Activated T-cell treated with anti-CD3 and anti-CD28 coated beads, Interleukin-2, amount 50 U/mL, for 72 hours (primary cell): ENCODE results near the gene IKZF1. TPM values are rescaled to one million over a fixed set of nuclear protein-coding genes. Genes with fewer than 3 reads are reported as not detected.

Experiments used
- ATAC-seq, 2 donors: fragments of 150-1000 bp; cut with Tn5 transposase; replicated peaks in 1 of 2; 2 replicates each; pipeline ENCODE4 v1.10.0; 2021; ENCODE audit warnings: moderate library complexity in 2 of 2, mild to moderate bottlenecking in 1 of 2
- DNase-seq, 2 donors: peaks; one replicate each; pipeline ENCODE4 v3.0.0; 2021 to 2022; ENCODE audit warnings: mixed read lengths in 1 of 2
- H3K27ac Mint-ChIP-seq: one replicate; pipeline ENCODE4 v1.8.0; 2022; ENCODE audit warnings: mild to moderate bottlenecking, moderate library complexity, mixed read lengths
- H3K27me3 Mint-ChIP-seq: one replicate; pipeline ENCODE4 v1.8.0; 2022; ENCODE audit warnings: low read depth, mixed read lengths
- H3K36me3 Mint-ChIP-seq, 2 donors: one replicate each; pipeline ENCODE4 v1.8.0; 2022; ENCODE audit warnings: mixed read lengths in 2 of 2, mild to moderate bottlenecking in 1 of 2; ENCODE audit not compliant: insufficient read depth in 2 of 2
- H3K4me1 Mint-ChIP-seq: one replicate; pipeline ENCODE4 v1.8.0; 2022; ENCODE audit warnings: low read depth, mixed read lengths
- H3K4me3 Mint-ChIP-seq, 2 donors: one replicate each; pipeline ENCODE4 v1.8.0; 2022; ENCODE audit warnings: mild to moderate bottlenecking in 2 of 2, mixed read lengths in 2 of 2, moderate library complexity in 2 of 2
- H3K9me3 Mint-ChIP-seq, 2 donors: one replicate each; pipeline ENCODE4 v1.8.0; 2022; ENCODE audit warnings: mixed read lengths in 2 of 2
- total RNA-seq, 2 donors: library from RNA; stranded (reverse); gene quantifications; one replicate each; pipeline ENCODE4 v1.2.3, GENCODE V29; 2022

IKZF1 gene
- total RNA-seq, 2 donors from 2014 or later: 427 to 504 TPM

DNA sequence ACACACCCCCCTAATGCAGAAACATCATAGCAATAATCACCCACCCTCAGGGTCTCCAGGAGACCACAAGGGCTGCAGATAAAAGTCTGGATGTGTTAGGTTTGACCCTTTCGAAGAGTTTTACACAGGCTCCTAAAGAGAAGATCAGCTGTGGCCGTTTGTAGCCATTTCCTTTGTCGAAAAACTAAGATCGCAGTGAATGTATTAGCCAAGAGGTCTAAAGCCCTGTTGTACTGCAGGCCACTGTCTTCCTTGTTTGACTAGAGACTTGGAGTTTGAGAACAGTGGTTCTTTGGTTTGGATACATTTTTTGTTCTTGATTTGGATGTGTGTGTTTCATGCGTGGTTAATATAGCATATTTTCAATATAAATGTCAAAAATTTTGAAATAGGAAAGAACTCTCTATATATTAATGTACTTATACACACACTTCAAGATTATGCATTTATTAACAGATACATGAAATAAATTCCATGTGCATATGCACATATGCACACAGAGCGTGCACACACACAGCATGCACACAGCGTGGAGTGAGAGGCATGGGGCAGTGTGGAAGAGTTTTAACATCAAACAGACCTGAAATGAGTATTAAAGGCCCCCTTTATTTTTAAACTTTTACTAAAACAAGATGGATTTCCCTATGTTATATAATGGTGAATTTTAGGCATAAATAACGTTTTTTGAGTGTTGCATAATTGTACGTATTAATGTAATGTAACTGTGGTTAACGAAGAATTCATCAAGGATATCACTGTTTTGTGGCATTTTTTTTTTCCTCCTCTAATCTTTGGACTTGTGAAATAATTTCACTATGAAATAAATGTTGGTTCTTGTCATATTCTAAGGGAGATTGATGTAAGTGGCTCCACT lies 2.2 kb downstream of the IKZF1 start:
- H3K9me3 Mint-ChIP-seq: no peaks in the 10 kb centered on the region
- H3K36me3 Mint-ChIP-seq: peaks cover 43 to 66% of the 10 kb centered on the region in 2 donors
- peak overlapping the region; percentile 94 to 96 for H3K4me3 Mint-ChIP-seq
- peaks cover 45% of the 10 kb centered on the region for H3K4me1 Mint-ChIP-seq
- peak overlapping the region; percentile 99 for H3K27ac Mint-ChIP-seq
- DNase-seq: no peak
- ATAC-seq: no peak
- H3K27me3 Mint-ChIP-seq: no peaks in the 10 kb centered on the region

DNA sequence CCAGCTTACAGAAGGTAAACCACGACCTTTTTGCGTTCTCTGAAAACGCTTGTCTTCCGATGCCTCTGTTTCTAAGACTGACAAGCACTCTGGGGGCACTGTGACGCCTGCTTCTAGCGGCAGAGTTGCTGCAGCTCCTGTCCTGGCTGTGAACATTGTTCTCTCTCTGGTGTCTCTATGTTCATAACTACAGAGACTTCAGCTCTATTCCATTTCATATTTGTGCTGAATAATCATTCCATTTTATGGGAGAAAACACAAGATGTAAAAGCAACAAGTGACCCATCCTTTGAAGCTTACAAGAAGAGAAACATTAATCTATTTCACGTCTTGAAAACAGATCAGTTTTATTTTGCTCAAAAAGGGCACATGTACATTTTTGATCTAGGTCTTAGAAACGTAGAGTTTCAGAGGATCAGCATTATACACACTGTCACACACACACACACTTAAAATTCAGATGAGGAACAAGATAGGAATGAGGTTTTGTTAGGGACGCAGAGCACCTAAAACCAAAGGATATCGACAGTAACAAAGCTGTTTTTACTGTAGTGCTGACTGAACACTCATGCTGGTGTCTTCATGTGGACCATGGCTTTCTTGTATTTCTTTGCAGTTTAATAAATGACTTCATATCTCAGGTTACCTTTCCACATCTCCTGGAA lies 3.0 kb downstream of the IKZF1 start:
- Mint-ChIP-seq H3K4me1 (peaks cover 40% of the 10 kb centered on the region), H3K27me3 (no peaks in the 10 kb centered on the region), H3K27ac (peak overlapping the region; percentile 99), H3K4me3 (peak overlapping the region; percentile 94 to 96), H3K9me3 (no peaks in the 10 kb centered on the region), H3K36me3 (peaks cover 45 to 72% of the 10 kb centered on the region in 2 donors)
- DNase-seq: peak; percentile 67 to 68
- peak; percentile 16 to 18 for ATAC-seq

DNA sequence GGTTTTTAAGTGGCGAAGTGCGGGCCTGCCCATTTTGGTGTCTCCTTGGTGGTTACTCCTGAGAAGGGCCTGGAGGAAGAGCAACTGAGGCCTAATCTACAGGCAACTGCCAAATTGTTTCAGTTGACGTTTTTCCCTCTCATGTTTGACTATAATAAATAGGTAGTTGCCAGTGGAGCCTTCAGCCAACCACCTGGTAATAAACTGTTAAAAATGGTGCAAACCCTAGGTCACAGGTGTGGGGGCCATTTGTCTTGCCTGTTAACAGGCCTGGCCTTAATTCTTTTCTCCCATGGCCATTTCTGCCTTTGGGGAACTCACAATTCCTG lies 3.7 kb downstream of the IKZF1 start:
- Mint-ChIP-seq H3K27ac (peak overlapping the region; percentile 99), H3K36me3 (peaks cover 48 to 75% of the 10 kb centered on the region in 2 donors), H3K4me1 (peaks cover 40% of the 10 kb centered on the region), H3K9me3 (no peaks in the 10 kb centered on the region), H3K27me3 (no peaks in the 10 kb centered on the region), H3K4me3 (peak overlapping the region; percentile 94 to 96)
- ATAC-seq (no peak), DNase-seq (no peak)

DNA sequence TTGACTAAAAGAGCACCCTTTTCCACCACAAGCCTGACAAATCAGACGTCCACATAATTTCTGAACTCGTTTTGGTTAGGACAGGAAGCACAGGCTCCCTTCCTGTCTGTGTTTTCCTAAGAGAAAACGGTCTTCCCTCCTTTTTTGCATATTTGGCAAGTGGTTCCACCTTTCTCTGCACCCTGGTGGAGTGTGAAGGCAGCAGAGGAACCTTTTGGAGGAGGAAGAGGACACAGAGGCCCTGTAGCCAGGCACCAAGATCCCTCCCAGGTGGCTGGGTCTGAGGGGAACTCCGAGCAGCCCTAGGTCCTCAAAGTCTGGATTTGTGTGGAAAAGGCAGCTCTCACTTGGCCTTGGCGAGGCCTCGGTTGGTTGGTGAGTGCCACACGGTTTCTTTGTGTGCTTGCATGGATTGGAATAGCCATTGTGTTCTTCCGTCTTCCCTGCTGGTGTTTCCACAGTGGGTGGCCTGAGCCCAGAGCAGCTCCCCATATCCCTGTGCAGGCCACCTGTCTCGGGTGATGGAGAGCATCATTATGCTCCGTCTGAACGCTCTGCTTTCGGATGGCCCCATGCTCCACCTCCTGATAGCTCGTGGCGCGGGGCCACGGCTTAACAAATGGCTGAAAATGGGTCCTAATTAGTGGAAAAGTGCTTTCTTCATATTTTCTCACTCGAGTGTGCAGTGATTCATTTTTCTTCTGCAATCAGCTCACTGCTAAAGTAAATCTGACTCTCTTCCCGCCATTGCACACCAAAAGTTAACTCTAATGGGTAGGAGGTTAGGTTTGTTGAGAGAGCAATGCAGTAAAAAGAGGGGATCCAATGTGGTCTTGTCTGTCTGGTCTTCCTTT lies 4.2 kb downstream of the IKZF1 start:
- Mint-ChIP-seq H3K4me1 (peaks cover 42% of the 10 kb centered on the region), H3K36me3 (peaks cover 52 to 81% of the 10 kb centered on the region in 2 donors)
- DNase-seq: no peak

DNA sequence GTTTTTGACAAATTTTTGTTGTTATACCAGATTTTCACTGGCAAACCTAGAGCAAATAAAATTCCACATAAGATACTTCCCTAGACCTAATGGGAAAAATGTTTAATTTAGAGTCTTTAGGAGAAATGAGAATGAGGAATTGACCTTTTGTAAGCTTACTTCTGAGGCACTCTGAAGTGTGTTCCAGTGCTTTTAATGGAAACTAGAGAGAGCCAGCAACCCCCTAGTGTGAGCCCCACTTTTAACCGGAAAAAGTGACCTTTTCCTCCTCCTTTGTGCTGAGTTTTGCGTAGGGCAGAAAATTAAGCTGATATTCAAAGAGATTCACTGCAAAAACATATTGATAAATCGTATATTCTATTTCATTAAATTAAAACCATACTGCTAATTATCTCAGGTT lies 5.2 kb downstream of the IKZF1 start:
- ATAC-seq: no peak
- H3K27me3 Mint-ChIP-seq: no peaks in the 10 kb centered on the region
- H3K4me1 Mint-ChIP-seq: peaks cover 52% of the 10 kb centered on the region
- DNase-seq: no peak
- H3K4me3 Mint-ChIP-seq: peak overlapping the region; percentile 94 to 96
- peaks cover 56 to 90% of the 10 kb centered on the region in 2 donors for H3K36me3 Mint-ChIP-seq
- peak overlapping the region; percentile 99 for H3K27ac Mint-ChIP-seq
- H3K9me3 Mint-ChIP-seq: no peaks in the 10 kb centered on the region

More for the DNA sequence above, 4.2 kb downstream of the IKZF1 start:
- peak; percentile 26 to 31 for ATAC-seq
- Mint-ChIP-seq H3K4me3 (peak overlapping the region; percentile 94 to 96), H3K9me3 (no peaks in the 10 kb centered on the region), H3K27me3 (no peaks in the 10 kb centered on the region), H3K27ac (peak overlapping the region; percentile 99)

DNA sequence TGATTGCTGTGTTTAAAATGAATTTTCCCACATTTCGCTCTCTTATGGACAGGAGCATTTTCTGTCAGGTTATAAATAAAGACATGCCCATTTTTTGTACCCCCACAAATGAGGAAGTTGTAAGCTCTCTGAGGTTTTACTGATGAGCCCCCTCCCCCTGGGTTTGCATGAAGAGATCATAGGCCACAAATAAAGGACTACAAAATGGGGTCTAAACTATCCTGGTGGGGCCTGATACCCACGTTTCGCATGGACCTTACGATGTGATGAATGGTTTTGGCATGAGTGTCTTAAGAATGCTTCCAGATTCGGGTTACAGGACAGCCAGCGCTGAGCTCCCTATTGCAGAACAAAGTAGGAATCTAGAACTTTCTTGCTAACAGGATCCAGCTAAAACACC lies 5.8 kb downstream of the IKZF1 start:
- H3K36me3 Mint-ChIP-seq: peaks cover 53 to 91% of the 10 kb centered on the region in 2 donors
- H3K4me1 Mint-ChIP-seq: peaks cover 58% of the 10 kb centered on the region
- no peaks in the 10 kb centered on the region for H3K27me3 Mint-ChIP-seq
- peak overlapping the region; percentile 94 to 96 for H3K4me3 Mint-ChIP-seq
- DNase-seq (no peak), ATAC-seq (no peak)
- H3K27ac Mint-ChIP-seq: peak overlapping the region; percentile 99
- H3K9me3 Mint-ChIP-seq: no peaks in the 10 kb centered on the region

DNA sequence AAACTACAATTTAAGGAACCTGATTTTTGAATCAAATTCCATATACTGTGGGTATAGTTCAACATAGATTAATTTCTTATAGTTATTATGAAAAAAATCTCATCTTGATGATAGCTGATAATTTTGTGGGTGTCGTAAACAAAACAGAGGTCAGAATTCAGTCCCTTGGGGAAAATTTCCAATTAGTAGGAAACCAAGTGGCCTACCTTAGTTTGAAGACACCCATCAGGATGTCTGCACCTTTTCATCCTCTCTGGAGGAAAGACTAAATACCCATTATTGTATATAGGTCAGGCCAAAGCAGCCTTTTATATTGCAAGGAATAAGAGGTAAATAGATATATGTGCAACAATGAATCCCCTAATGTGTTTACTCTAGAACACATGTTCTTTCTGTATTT lies 6.4 kb downstream of the IKZF1 start:
- no peaks in the 10 kb centered on the region for H3K9me3 Mint-ChIP-seq
- H3K36me3 Mint-ChIP-seq: peaks cover 51 to 89% of the 10 kb centered on the region in 2 donors
- peak overlapping the region; percentile 94 to 96 for H3K4me3 Mint-ChIP-seq
- ATAC-seq (no peak), DNase-seq (no peak)
- H3K27ac Mint-ChIP-seq: peak overlapping the region; percentile 99
- peaks cover 64% of the 10 kb centered on the region for H3K4me1 Mint-ChIP-seq
- no peaks in the 10 kb centered on the region for H3K27me3 Mint-ChIP-seq

DNA sequence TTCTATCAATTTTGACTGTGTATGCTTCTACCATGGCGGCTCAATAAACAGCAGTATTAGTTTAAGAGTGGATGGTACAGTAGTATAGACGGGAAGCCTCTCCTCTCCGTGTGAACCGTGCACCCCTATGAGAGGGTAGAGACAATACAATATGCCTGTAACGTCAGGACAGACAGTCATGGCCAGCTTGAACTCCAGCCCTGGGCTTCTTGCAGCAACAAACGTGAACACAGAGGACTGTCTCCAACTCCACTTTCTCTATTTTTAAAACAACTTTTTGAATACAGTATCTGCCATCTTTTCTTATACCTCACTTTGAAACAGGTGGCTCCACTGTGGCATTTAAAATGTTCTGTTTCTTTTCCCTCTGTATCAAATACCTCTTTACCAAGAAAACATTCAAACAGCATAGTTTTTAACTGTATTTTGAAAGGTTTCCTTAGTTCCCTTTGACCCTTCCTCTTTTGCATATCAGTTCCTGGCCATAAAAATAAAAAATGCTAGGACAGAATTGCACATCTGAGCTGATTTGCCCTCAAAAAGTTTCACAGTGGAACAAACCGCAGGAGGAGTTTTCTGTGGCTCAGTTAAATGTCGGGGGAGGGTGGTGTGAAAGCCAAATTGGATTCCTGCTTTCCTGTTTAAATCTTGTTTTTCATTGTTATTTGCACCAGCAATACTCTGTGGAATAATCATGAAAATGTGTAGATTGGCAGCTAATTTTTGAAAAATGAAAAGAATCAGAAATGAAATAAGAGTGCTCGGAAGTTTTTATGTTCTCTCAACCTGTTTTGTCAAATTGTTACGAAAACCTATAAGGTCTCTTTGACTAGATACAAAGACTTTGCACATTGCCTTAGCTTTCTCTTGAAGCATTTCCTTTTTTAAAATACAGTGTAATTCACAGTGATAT lies 8.0 kb downstream of the IKZF1 start:
- DNase-seq: no peak
- Mint-ChIP-seq H3K9me3 (no peaks in the 10 kb centered on the region), H3K27ac (peak overlapping the region; percentile 99), H3K27me3 (no peaks in the 10 kb centered on the region), H3K4me1 (peaks cover 71% of the 10 kb centered on the region), H3K4me3 (peak overlapping the region; percentile 94 to 96), H3K36me3 (peaks cover 40 to 74% of the 10 kb centered on the region in 2 donors)
- ATAC-seq: peak; percentile 15 to 17

DNA sequence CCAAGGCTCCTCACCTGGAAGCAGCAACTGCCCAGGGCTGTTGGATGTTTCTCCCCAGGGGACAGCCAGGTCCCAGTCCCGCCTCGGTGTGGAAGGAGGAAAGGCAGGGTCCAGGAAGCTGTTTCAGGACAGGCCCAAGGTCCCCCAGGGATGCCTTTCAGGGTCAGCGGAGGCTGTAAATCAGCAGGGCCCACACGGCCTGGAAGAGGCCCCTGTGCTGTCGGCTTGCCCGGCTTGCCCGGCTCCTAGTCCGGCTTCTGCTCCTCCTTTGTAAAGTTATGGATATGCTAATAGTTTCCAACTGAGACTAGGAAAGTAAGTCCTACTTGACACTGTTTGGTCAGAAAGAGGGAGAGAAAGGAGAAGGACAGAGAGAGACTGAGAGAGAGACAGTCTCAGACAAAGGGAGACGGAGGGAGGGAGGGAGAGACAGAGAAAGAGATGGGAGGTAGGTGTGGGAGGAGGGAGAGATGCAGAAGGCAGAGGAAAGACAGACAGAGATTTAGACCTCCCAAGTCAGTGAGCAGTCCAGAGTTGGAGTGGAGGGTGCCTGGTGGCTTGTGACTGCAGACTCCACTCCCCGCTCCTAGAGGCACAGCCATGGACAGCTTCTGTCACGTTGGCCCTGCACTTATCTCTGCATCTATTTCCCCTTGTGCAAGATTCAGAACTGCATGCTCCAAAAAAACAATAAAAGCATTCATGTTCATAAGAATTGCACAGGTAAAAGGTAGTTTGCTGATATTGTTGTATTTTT lies 10.5 kb downstream of the IKZF1 start:
- Mint-ChIP-seq H3K27me3 (no peaks in the 10 kb centered on the region), H3K9me3 (no peaks in the 10 kb centered on the region), H3K4me3 (peak overlapping the region; percentile 94 to 96), H3K4me1 (peaks cover 75% of the 10 kb centered on the region), H3K27ac (peak overlapping the region; percentile 99), H3K36me3 (peaks cover 33 to 70% of the 10 kb centered on the region in 2 donors)
- ATAC-seq (no peak), DNase-seq (no peak)

DNA sequence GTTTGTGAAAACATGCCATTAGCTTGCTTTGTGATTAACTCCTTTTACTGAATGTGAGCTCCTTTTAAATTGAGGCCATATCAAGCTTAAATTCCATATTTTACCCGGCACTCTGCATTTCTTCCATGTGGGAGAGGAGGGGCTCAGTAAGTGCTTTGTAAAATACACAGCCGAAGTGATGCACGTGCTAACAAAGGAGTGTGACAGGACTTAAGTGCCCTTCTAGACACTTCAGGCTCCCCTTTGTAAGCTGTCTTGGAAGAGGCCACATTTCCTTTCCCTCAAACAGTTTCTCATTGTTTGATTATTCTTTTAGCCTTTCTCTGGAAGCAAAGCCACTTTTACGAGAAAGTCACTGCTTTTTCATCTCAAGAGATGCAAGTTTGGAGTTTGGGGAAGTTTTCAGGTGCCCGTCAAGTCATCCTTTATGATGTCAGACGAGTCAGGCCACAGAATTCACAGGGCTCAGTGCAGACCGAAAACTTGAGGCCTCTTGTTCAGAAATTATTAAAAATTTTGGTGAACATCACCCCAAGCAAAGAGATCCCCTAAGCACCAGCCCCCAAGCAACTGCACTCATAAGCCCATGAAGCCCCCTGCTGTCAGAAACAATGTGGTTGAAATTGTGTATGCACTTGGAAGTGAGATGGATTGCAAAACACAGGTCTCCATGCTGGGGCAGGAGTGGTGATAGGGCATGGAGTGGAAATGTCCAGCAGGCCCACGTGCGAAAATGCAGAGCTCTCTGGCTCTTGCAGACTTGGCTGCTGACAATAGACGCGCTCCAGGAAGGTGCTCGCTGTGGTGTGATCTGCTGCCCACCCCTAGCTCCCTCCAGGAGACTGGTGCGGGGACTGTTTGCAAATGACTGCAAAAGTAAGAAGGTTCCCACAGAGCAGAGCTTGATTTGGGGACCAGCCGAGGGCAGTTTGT lies 11.5 kb downstream of the IKZF1 start:
- no peak for DNase-seq
- Mint-ChIP-seq H3K36me3 (peaks cover 31 to 67% of the 10 kb centered on the region in 2 donors), H3K4me1 (peaks cover 84% of the 10 kb centered on the region), H3K27ac (peak overlapping the region; percentile 99), H3K4me3 (peak overlapping the region; percentile 94 to 96), H3K9me3 (no peaks in the 10 kb centered on the region), H3K27me3 (no peaks in the 10 kb centered on the region)
- no peak for ATAC-seq

DNA sequence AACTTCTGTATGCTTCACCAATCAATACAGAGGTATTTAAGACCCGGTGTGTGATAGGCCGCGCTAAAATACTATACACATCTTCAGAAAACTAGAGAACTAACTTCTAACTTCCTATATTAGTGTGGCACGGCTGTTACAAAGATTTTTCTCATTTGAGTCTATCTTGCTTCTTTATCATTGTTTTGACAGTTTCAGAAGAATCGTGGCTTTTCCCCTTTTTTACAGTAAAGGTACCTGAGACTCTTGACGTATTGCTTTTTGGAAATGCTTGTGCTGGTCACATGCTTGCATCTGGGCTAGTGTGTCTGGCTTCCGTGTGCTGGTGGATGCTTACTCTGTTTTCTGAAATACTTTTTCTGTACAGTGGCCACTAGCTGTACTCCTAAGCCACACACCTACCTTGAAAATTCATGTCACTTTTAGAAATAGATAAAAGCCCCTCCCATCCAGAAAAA lies 12.7 kb downstream of the IKZF1 start:
- Mint-ChIP-seq H3K36me3 (peaks cover 33 to 68% of the 10 kb centered on the region in 2 donors), H3K27me3 (no peaks in the 10 kb centered on the region)
- DNase-seq: peak; percentile 66 to 69

More for the DNA sequence above, 12.7 kb downstream of the IKZF1 start:
- ATAC-seq: peak; percentile 82 to 88
- no peaks in the 10 kb centered on the region for H3K9me3 Mint-ChIP-seq
- peak overlapping the region; percentile 99 for H3K27ac Mint-ChIP-seq
- H3K4me1 Mint-ChIP-seq: peaks cover 96% of the 10 kb centered on the region
- peak overlapping the region; percentile 94 to 96 for H3K4me3 Mint-ChIP-seq
